22Rv1 (cell line): ENCODE data around the gene BMS1.

Experiments
- ZFX ChIP-seq: fragments of 450-650 bp; IDR thresholded peaks from 2 replicates; pipeline ENCODE4 v1.6.1; 2017; ENCODE audit warnings: antibody characterized with exemption, borderline replicate concordance
- TF ChIP-seq, protein P1 (sequence below): fragments of 450-650 bp; IDR thresholded peaks from 2 replicates; pipeline ENCODE4 v1.5.1; 2017; ENCODE audit warnings: mild to moderate bottlenecking

DNA sequence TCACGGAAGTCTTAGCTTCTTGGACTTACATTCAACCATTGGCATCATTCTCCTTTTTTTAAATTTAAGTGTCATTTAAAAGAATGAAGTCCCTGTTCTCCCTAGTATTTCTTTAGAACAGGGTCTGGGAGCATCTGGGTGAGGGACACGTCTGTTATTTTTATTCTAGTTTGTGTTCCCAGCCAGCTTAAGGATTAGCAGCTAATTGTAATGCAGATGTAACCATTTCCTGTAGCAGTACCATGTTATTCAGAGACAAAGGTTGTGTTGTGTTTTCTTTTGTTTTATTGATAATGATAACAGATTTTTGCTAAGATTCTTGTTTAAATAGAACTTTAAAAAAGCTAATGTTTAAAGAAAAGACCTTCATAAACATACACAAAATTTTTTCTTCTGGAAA lies 34.3 kb downstream of the BMS1 start:
- TF ChIP-seq, protein P1, sequence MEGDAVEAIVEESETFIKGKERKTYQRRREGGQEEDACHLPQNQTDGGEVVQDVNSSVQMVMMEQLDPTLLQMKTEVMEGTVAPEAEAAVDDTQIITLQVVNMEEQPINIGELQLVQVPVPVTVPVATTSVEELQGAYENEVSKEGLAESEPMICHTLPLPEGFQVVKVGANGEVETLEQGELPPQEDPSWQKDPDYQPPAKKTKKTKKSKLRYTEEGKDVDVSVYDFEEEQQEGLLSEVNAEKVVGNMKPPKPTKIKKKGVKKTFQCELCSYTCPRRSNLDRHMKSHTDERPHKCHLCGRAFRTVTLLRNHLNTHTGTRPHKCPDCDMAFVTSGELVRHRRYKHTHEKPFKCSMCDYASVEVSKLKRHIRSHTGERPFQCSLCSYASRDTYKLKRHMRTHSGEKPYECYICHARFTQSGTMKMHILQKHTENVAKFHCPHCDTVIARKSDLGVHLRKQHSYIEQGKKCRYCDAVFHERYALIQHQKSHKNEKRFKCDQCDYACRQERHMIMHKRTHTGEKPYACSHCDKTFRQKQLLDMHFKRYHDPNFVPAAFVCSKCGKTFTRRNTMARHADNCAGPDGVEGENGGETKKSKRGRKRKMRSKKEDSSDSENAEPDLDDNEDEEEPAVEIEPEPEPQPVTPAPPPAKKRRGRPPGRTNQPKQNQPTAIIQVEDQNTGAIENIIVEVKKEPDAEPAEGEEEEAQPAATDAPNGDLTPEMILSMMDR = no peak
- no peak for TF ChIP-seq ZFX
